ENCODE results near the gene CTNNA3.

GRCh38 chr10:66886848-66887247 is 809.1 kb downstream of the CTNNA3 start:
- no peak for TF ChIP-seq MXI1 (IDR thresholded peaks at IDR 0.05; ENCODE audit: borderline replicate concordance, low read depth, low read length)
- TF ChIP-seq CTCF (conservative IDR thresholded peaks at IDR 0.05; ENCODE audit: low read depth, low read length): no peak
- no peak for TF ChIP-seq POLR2A (IDR thresholded peaks at IDR 0.05; ENCODE audit: low read depth, low read length)
- TF ChIP-seq RCOR1 (IDR thresholded peaks at IDR 0.05; ENCODE audit: insufficient replicate concordance, low read length): no peak
- TF ChIP-seq ELK1 (IDR thresholded peaks at IDR 0.05; ENCODE audit: borderline replicate concordance, low read depth, low read length): no peak
- no peak for TF ChIP-seq NFE2L2 (IDR thresholded peaks at IDR 0.05; ENCODE audit: low read depth, low read length)
- no peak for TF ChIP-seq MAZ (IDR thresholded peaks at IDR 0.05; ENCODE audit: borderline replicate concordance, low read depth, low read length)
